Endothelial cell of umbilical vein (primary cell): ENCODE results near the gene NSD1.

Experiments
- CTCF ChIP-seq, 2 donors: IDR thresholded peaks; 1 replicate in 1 of 2; 2 replicates in 1 of 2; pipeline ENCODE4 v1.5.1; 2011; ENCODE audit warnings: low read length in 2 of 2, mild to moderate bottlenecking in 2 of 2, moderate library complexity in 2 of 2, control low read depth in 1 of 2, inconsistent platforms in 1 of 2, low read depth in 1 of 2; ENCODE audit not compliant: insufficient read depth in 1 of 2; ENCODE audit errors: extremely low read depth in 1 of 2
- EZH2 ChIP-seq: IDR thresholded peaks from 2 replicates; pipeline ENCODE4 v1.6.1; 2012; ENCODE audit warnings: borderline replicate concordance, low read depth, mild to moderate bottlenecking, moderate library complexity, low read length, inconsistent platforms; ENCODE audit not compliant: severe bottlenecking
- MAX ChIP-seq: IDR thresholded peaks from 2 replicates; pipeline ENCODE4 v1.6.1; 2011; ENCODE audit not compliant: insufficient read depth, insufficient read length
- POLR2A ChIP-seq: IDR thresholded peaks from 2 replicates; pipeline ENCODE4 v1.6.1; 2012; ENCODE audit warnings: low read depth, mild to moderate bottlenecking, control low read depth, low read length

- TF ChIP-seq CTCF (IDR thresholded peaks at IDR 0.05; ENCODE audit: extremely low read depth in 1 of 2, insufficient read depth in 1 of 2, low read depth in 1 of 2, low read length in 2 of 2), result no peak
- TF ChIP-seq MAX, result no peak
- TF ChIP-seq POLR2A, result no peak
- TF ChIP-seq EZH2, result no peak
Measured at GRCh38 chr5:177124486-177124991, 9.0 kb upstream of the NSD1 start.
